Limb (tissue), 2 donors: Measurements from ENCODE around the gene TMEM95.
A peak's percentile ranks its signal among the peaks of the same experiment; 100 is the strongest.

ENCODE experiments used
- DNase-seq, 2 donors: peaks; one replicate each; pipeline ENCODE4 v3.0.0-alpha.2; 2016; ENCODE audit errors: extremely low spot score in 2 of 2

The TMEM95 gene

GRCh38 chr17:7355053-7355452 lies at the start of gene TMEM95:
Gene TMEM95, plus strand, starts transcription at chr17:7355156. Its CDS starts 49 bp downstream, at chr17:7355205.
- DNase-seq: peak in 1 of 2 donors; percentile 70

- DNase-seq: peak; percentile 100
Observed at GRCh38 chr17:7306911-7307685, 47.9 kb upstream of the TMEM95 start, which contains the start of gene EIF5A. Gene EIF5A, plus strand, starts transcription at chr17:7307628. Its CDS starts 2,008 bp downstream, at chr17:7309636.

- no peak for DNase-seq
Observed at GRCh38 chr17:7307686-7308624, 47.0 kb upstream of the TMEM95 start.

- DNase-seq: peak; percentile 54 to 76
Observed at GRCh38 chr17:7308625-7309433, 46.1 kb upstream of the TMEM95 start.

GRCh38 chr17:7309628-7310027 lies 45.3 kb upstream of the TMEM95 start:
- no peak for DNase-seq

- no peak for DNase-seq
Observed at GRCh38 chr17:7311110-7311705, 43.7 kb upstream of the TMEM95 start.

- DNase-seq: no peak
Observed at GRCh38 chr17:7312432-7313087, 42.4 kb upstream of the TMEM95 start.

GRCh38 chr17:7313088-7313889 lies 41.7 kb upstream of the TMEM95 start:
- DNase-seq: no peak

- DNase-seq: no peak
Observed at GRCh38 chr17:7313890-7314718, 40.9 kb upstream of the TMEM95 start.

- DNase-seq: peak; percentile 84 to 95
Observed at GRCh38 chr17:7314719-7315569, 40.0 kb upstream of the TMEM95 start, which contains the start of gene GPS2. Gene GPS2, minus strand, starts transcription at chr17:7315360. Its CDS starts 308 bp downstream, at chr17:7315052.

- DNase-seq: no peak
Observed at GRCh38 chr17:7315570-7316235, 39.3 kb upstream of the TMEM95 start.

GRCh38 chr17:7317161-7317803 lies 37.7 kb upstream of the TMEM95 start:
- DNase-seq: no peak

- no peak for DNase-seq
Observed at GRCh38 chr17:7318121-7318860, 36.7 kb upstream of the TMEM95 start.

GRCh38 chr17:7321466-7321865 lies 33.5 kb upstream of the TMEM95 start:
- DNase-seq: no peak

GRCh38 chr17:7322520-7323194 lies 32.3 kb upstream of the TMEM95 start:
- no peak for DNase-seq
